HG03045 (cell line): ENCODE measurements around the gene GTF3C2.
"Not testable (repeated sequence)": the region's sequence is repeated elsewhere in the genome, so short reads cannot be mapped to it uniquely, and the experiment has no call there.

Source experiments
- ATAC-seq: cut with Tn5 transposase; IDR thresholded peaks from one replicate; pipeline ENCODE4 v1.9.1; 2021; ENCODE audit warnings: mild to moderate bottlenecking, moderate library complexity; ENCODE audit not compliant: unreplicated experiment

Gene GTF3C2

GRCh38 chr2:27322301-27322765, 34.2 kb downstream of the GTF3C2 start:
- no peak for ATAC-seq

GRCh38 chr2:27320958-27321543, 35.5 kb downstream of the GTF3C2 start:
- no peak for ATAC-seq

GRCh38 chr2:27319839-27320238, 36.7 kb downstream of the GTF3C2 start:
- ATAC-seq, result not testable (repeated sequence)

GRCh38 chr2:27316655-27317412, 39.7 kb downstream of the GTF3C2 start:
- ATAC-seq, result no peak

GRCh38 chr2:27315122-27315521, 41.4 kb downstream of the GTF3C2 start:
- no peak for ATAC-seq

- ATAC-seq, result no peak
These were observed 41.9 kb downstream of the GTF3C2 start for GRCh38 chr2:27314709-27315108.

- ATAC-seq, result no peak
These were observed 42.5 kb downstream of the GTF3C2 start for GRCh38 chr2:27313882-27314645.

- ATAC-seq, result no peak
These were observed 44.4 kb downstream of the GTF3C2 start for GRCh38 chr2:27312152-27312551.

- ATAC-seq, result no peak
These were observed 46.9 kb downstream of the GTF3C2 start for GRCh38 chr2:27309651-27310050.

GRCh38 chr2:27308359-27308881, 48.1 kb downstream of the GTF3C2 start, which contains the start of gene UCN:
TSS of gene UCN (minus strand) at chr2:27308445. CDS start at chr2:27307895, 550 bp downstream.
- no peak for ATAC-seq

GRCh38 chr2:27307545-27308358, 48.8 kb downstream of the GTF3C2 start:
- no peak for ATAC-seq

GRCh38 chr2:27307287-27307544, 49.3 kb downstream of the GTF3C2 start:
- no peak for ATAC-seq

- ATAC-seq, result no peak
These were observed 49.8 kb downstream of the GTF3C2 start for GRCh38 chr2:27306573-27307286.

GRCh38 chr2:27306136-27306535, 50.4 kb downstream of the GTF3C2 start:
- no peak for ATAC-seq

- ATAC-seq, result no peak
These were observed 51.0 kb downstream of the GTF3C2 start for GRCh38 chr2:27305516-27305915.

GRCh38 chr2:27304488-27305240, 51.9 kb downstream of the GTF3C2 start:
- ATAC-seq, result no peak

- no peak for ATAC-seq
These were observed 53.2 kb downstream of the GTF3C2 start for GRCh38 chr2:27303093-27304025.

GRCh38 chr2:27300606-27301005, 56.0 kb downstream of the GTF3C2 start:
- ATAC-seq, result not testable (repeated sequence)
